ENCODE measurements around the gene HELQ. TPM values are rescaled to one million over a fixed set of nuclear protein-coding genes. Genes with fewer than 3 reads are reported as not detected.
A peak's percentile ranks its signal among the peaks of the same experiment; 100 is the strongest.

HELQ gene
- total and polyA plus RNA-seq, 2 donors (not counting 1 experiment from before 2014, with no cell fraction given) = 21.7 to 42.4 TPM

DNA sequence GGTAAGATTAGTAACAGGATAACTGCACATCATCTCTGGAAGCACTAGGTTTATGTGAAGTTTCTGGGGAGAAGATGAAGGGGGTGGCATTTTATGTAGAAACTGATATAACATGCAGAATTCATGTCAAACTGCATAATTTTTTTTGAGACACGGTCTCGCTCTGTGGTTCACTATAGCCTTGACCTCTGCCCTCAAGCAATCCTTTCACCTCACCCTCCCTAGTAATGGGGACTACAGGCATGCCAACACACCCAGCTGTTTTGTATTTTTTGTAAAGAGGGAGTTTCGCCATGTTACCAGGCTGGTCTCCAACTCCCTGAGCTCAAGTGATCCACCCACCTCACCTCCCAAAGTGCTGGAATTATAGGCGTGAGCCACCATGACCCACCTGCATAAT is 17.8 kb upstream of the HELQ start:
- POLR2A ChIA-PET = no interaction called here
- no peak for ATAC-seq (ENCODE audit: low read depth)

GRCh38 chr4:83456184-83456501 is 520 bp upstream of the HELQ start:
- H3K4me1 ChIP-seq (ENCODE audit: control insufficient read depth in 2 of 2, insufficient read depth in 2 of 2, low read length in 2 of 2) = peaks cover 18 to 22% of the 10 kb centered on the region in 2 donors
- DNase-seq = no peak
- H3K4me2 ChIP-seq (replicated peaks; ENCODE audit: low read depth, low read length, poor library complexity, severe bottlenecking) = peak overlapping the region; percentile 86
- H3K4me3 ChIP-seq (ENCODE audit: control extremely low read depth in 1 of 5, extremely low read depth in 1 of 5, insufficient read depth in 1 of 5, low read depth in 2 of 5, low read length in 4 of 5) = peak overlapping the region; percentile 83 to 96 (median 94)
- Mint-ChIP-seq H3K27me3 (no peaks in the 10 kb centered on the region), H3K27ac (peak overlapping the region; percentile 100), H3K4me1 (peaks cover 60% of the 10 kb centered on the region), H3K4me3 (peak overlapping the region; percentile 100), H3K9me3 (ENCODE audit: insufficient read depth) (no peaks in the 10 kb centered on the region)
- 0% methylated on average over 2 of the region's 7 CpGs for WGBS (ENCODE audit: insufficient coverage)
- ChIA-PET POLR2A (interaction anchor here (0.9 to 1.7 kb wide), 5 partner anchors 29 to 1027 kb away, joined by 3 to 5 read pairs (median 5); partner anchors contain the start of genes COPS4, COQ2 and LIN54), CTCF (interaction anchor here (0.6 to 1.6 kb wide), 3 partner anchors 172 to 396 kb away, joined by 4 read pairs; partner anchors contain the start of gene COQ2)
- H3K27me3 ChIP-seq (replicated peaks in 1 of 4; ENCODE audit: control extremely low read depth in 1 of 4, control insufficient read depth in 3 of 4, insufficient read depth in 4 of 4, low read length in 3 of 4) = no peaks in the 10 kb centered on the region
- H3K36me3 ChIP-seq (replicated peaks in 1 of 2; ENCODE audit: control extremely low read depth in 1 of 2, control insufficient read depth in 1 of 2, extremely low read depth in 1 of 2, insufficient read depth in 2 of 2, low read length in 1 of 2) = peaks cover 0 to 47% of the 10 kb centered on the region in 2 experiments
- no peaks in the 10 kb centered on the region for H3K9me3 ChIP-seq (ENCODE audit: control extremely low read depth in 1 of 3, control insufficient read depth in 2 of 3, insufficient read depth in 1 of 3, low read length in 2 of 3)
- TF ChIP-seq EZH2 (IDR thresholded peaks at IDR 0.05; ENCODE audit: borderline replicate concordance, insufficient read depth, low read depth, low read length, poor library complexity, severe bottlenecking) = no peak
- TF ChIP-seq, protein P1, sequence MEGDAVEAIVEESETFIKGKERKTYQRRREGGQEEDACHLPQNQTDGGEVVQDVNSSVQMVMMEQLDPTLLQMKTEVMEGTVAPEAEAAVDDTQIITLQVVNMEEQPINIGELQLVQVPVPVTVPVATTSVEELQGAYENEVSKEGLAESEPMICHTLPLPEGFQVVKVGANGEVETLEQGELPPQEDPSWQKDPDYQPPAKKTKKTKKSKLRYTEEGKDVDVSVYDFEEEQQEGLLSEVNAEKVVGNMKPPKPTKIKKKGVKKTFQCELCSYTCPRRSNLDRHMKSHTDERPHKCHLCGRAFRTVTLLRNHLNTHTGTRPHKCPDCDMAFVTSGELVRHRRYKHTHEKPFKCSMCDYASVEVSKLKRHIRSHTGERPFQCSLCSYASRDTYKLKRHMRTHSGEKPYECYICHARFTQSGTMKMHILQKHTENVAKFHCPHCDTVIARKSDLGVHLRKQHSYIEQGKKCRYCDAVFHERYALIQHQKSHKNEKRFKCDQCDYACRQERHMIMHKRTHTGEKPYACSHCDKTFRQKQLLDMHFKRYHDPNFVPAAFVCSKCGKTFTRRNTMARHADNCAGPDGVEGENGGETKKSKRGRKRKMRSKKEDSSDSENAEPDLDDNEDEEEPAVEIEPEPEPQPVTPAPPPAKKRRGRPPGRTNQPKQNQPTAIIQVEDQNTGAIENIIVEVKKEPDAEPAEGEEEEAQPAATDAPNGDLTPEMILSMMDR (IDR thresholded peaks at IDR 0.05) = no peak
- peak overlapping the region; percentile 82 for H2AFZ ChIP-seq (ENCODE audit: insufficient read depth, low read depth, low read length, poor library complexity, severe bottlenecking)
- H3K9ac ChIP-seq (ENCODE audit: low read length) = peak overlapping the region; percentile 95
- H3K79me2 ChIP-seq (ENCODE audit: control insufficient read depth, insufficient read depth, low read length) = peaks cover 58% of the 10 kb centered on the region
- H3K27ac ChIP-seq (ENCODE audit: low read length in 2 of 2) = peak overlapping the region; percentile 95 to 100
- no peaks in the 10 kb centered on the region for H4K20me1 ChIP-seq (ENCODE audit: control insufficient read depth, insufficient read depth, low read length, poor library complexity, severe bottlenecking)
- intact Hi-C loops (cut with micrococcal nuclease) = loop anchor here (1.0 to 10.0 kb wide), 3 partner anchors 29 to 421 kb away; partner anchors contain the start of genes ABRAXAS1, COPS4 and HPSE
- ATAC-seq (ENCODE audit: low read depth) = no peak

More for the DNA sequence above, 17.8 kb upstream of the HELQ start:
- TF ChIP-seq, protein P1 (IDR thresholded peaks at IDR 0.05) = no peak
- TF ChIP-seq EZH2 (IDR thresholded peaks at IDR 0.05; ENCODE audit: borderline replicate concordance, insufficient read depth, low read depth, low read length, poor library complexity, severe bottlenecking) = no peak
- no CpG with 5 or more reads among the region's 4 CpGs for WGBS (ENCODE audit: insufficient coverage)
- intact Hi-C loops (cut with micrococcal nuclease) = no loop called here
- CTCF ChIA-PET = no interaction called here
- Mint-ChIP-seq H3K4me3 (no peak overlapping the region), H3K27ac (no peak overlapping the region), H3K9me3 (ENCODE audit: insufficient read depth) (no peaks in the 10 kb centered on the region), H3K27me3 (no peaks in the 10 kb centered on the region), H3K4me1 (no peaks in the 10 kb centered on the region)
- Histone ChIP-seq H4K20me1 (ENCODE audit: control insufficient read depth, insufficient read depth, low read length, poor library complexity, severe bottlenecking) (no peaks in the 10 kb centered on the region), H3K79me2 (ENCODE audit: control insufficient read depth, insufficient read depth, low read length) (peaks cover 15% of the 10 kb centered on the region), H3K36me3 (replicated peaks in 1 of 2; ENCODE audit: control extremely low read depth in 1 of 2, control insufficient read depth in 1 of 2, extremely low read depth in 1 of 2, insufficient read depth in 2 of 2, low read length in 1 of 2) (peaks cover 0 to 25% of the 10 kb centered on the region in 2 experiments), H3K4me3 (ENCODE audit: control extremely low read depth in 1 of 5, extremely low read depth in 1 of 5, insufficient read depth in 1 of 5, low read depth in 2 of 5, low read length in 4 of 5) (no peak overlapping the region), H3K9me3 (ENCODE audit: control extremely low read depth in 1 of 3, control insufficient read depth in 2 of 3, insufficient read depth in 1 of 3, low read length in 2 of 3) (no peaks in the 10 kb centered on the region), H3K4me2 (replicated peaks; ENCODE audit: low read depth, low read length, poor library complexity, severe bottlenecking) (no peak overlapping the region), H3K27ac (ENCODE audit: low read length in 2 of 2) (no peak overlapping the region), H3K4me1 (ENCODE audit: control insufficient read depth in 2 of 2, insufficient read depth in 2 of 2, low read length in 2 of 2) (no peaks in the 10 kb centered on the region), H2AFZ (ENCODE audit: insufficient read depth, low read depth, low read length, poor library complexity, severe bottlenecking) (no peak overlapping the region), H3K9ac (ENCODE audit: low read length) (no peak overlapping the region), H3K27me3 (replicated peaks in 1 of 4; ENCODE audit: control extremely low read depth in 1 of 4, control insufficient read depth in 3 of 4, insufficient read depth in 4 of 4, low read length in 3 of 4) (no peaks in the 10 kb centered on the region)
- no peak for DNase-seq
